A673 (cell line): ENCODE results near the gene POLA2. TPM values are rescaled to one million over a fixed set of nuclear protein-coding genes. Genes with fewer than 3 reads are reported as not detected.

Experiments
- BruUV-seq: library from RNA; stranded (reverse); fragments of 400-500 nt; replicated peaks from 2 replicates; lab custom pipeline; 2021; lab: Mats Ljungman, UMichigan
- CTCF ChIA-PET: fragments of 300-600 bp; sonication (Branson Sonifier 250); formaldehyde crosslinking; loops from one replicate; lab custom pipeline; 2022; ENCODE audit warnings: antibody characterized with exemption; lab: Charles Lee
- POLR2A ChIA-PET: fragments of 300-600 bp; sonication (Branson Sonifier 250); formaldehyde crosslinking; loops from one replicate; lab custom pipeline; 2022; ENCODE audit warnings: antibody characterized with exemption; ENCODE audit not compliant: low non-redundant PET; lab: Charles Lee
- DNase-seq: peaks from one replicate; pipeline ENCODE4 v3.0.0-alpha.2; 2015; ENCODE audit warnings: low spot score
- H3K27ac ChIP-seq: fragments of 200-600 bp; sonication (generic); 2 replicates; pipeline ENCODE4 v1.5.1; 2016; ENCODE audit warnings: mixed run types, low read depth, mild to moderate bottlenecking, mixed read lengths, antibody characterized with exemption, low read length; ENCODE audit not compliant: poor library complexity, severe bottlenecking
- H3K27me3 ChIP-seq: fragments of 200-600 bp; sonication (generic); replicated peaks from 2 replicates; pipeline ENCODE4 v1.6.1; 2017; ENCODE audit warnings: mixed run types, low read depth, mild to moderate bottlenecking, mixed read lengths, antibody characterized with exemption, low read length; ENCODE audit not compliant: insufficient read depth, poor library complexity
- H3K36me3 ChIP-seq: fragments of 200-600 bp; sonication (generic); 2 replicates; pipeline ENCODE4 v1.6.1; 2016; ENCODE audit warnings: mixed run types, mild to moderate bottlenecking, mixed read lengths, antibody characterized with exemption, low read length; ENCODE audit not compliant: insufficient read depth, poor library complexity, severe bottlenecking
- H3K4me1 ChIP-seq: fragments of 200-600 bp; sonication (generic); 2 replicates; pipeline ENCODE4 v1.6.1; 2017; ENCODE audit warnings: mixed run types, mild to moderate bottlenecking, mixed read lengths, antibody characterized with exemption, low read length; ENCODE audit not compliant: insufficient read depth, poor library complexity, severe bottlenecking
- H3K4me3 ChIP-seq: fragments of 200-600 bp; sonication (generic); 2 replicates; pipeline ENCODE4 v1.5.1; 2016; ENCODE audit warnings: low read depth, mixed run types, mild to moderate bottlenecking, mixed read lengths, low read length; ENCODE audit not compliant: poor library complexity, severe bottlenecking
- H3K9me3 ChIP-seq: fragments of 200-600 bp; sonication (generic); 2 replicates; pipeline ENCODE4 v1.6.1; 2016; ENCODE audit warnings: mixed run types, low read depth, mild to moderate bottlenecking, mixed read lengths, antibody characterized with exemption, low read length; ENCODE audit not compliant: poor library complexity, severe bottlenecking
- CTCF ChIP-seq: fragments of 300-800, 200-600 bp; sonication (generic); conservative IDR thresholded peaks from 2 replicates; pipeline ENCODE4 v1.5.1; 2017; ENCODE audit warnings: low read depth, mild to moderate bottlenecking, antibody characterized with exemption, low read length, moderate library complexity, mixed read lengths
- EZH2 ChIP-seq: fragments of 200-600 bp; sonication (generic); IDR thresholded peaks from 2 replicates; pipeline ENCODE4 v1.6.1; 2017; ENCODE audit warnings: borderline replicate concordance, low read depth, mild to moderate bottlenecking, mixed read lengths, antibody characterized with exemption, low read length; ENCODE audit not compliant: poor library complexity, severe bottlenecking
- intact Hi-C: fragments of 100-400 bp; cut with micrococcal nuclease; formaldehyde crosslinking; loops from one replicate; pipeline ENCODE4 v1.10.0; 2022; ENCODE audit not compliant: unreplicated experiment
- total RNA-seq: library from RNA; stranded (reverse); gene quantifications from 2 replicates; pipeline ENCODE4 v1.2.3, GENCODE V29; 2021

POLA2 gene
- total RNA-seq, 1 experiment from 2014 or later: 92.4 TPM

GRCh38 chr11:65305501-65306268 lies 43.9 kb downstream of the POLA2 start:
- intact Hi-C loops: no loop called here
- no peak for DNase-seq
- Histone ChIP-seq H3K36me3 (peaks cover 3% of the 10 kb centered on the region), H3K4me3 (no peak overlapping the region), H3K27ac (no peak overlapping the region), H3K9me3 (no peaks in the 10 kb centered on the region), H3K27me3 (no peaks in the 10 kb centered on the region), H3K4me1 (peaks cover 22% of the 10 kb centered on the region)
- ChIA-PET CTCF (no interaction called here), POLR2A (no interaction called here)
- TF ChIP-seq CTCF (no peak), EZH2 (no peak)
- BruUV-seq: no TSS peak

GRCh38 chr11:65307298-65308229 lies 45.8 kb downstream of the POLA2 start:
- POLR2A ChIA-PET: interaction anchor here (0.6 kb wide), 1 partner anchor 257 kb away, joined by 6 read pairs; no protein-coding TSS in a partner anchor
- DNase-seq: no peak
- BruUV-seq: no TSS peak
- intact Hi-C loops: no loop called here
- H3K4me1 ChIP-seq: peaks cover 18% of the 10 kb centered on the region
- no peak overlapping the region for H3K27ac ChIP-seq
- H3K4me3 ChIP-seq: no peak overlapping the region
- H3K9me3 ChIP-seq: no peaks in the 10 kb centered on the region
- H3K27me3 ChIP-seq: no peaks in the 10 kb centered on the region
- peaks cover 3% of the 10 kb centered on the region for H3K36me3 ChIP-seq
- CTCF ChIA-PET: interaction anchor here (0.5 kb wide), 1 partner anchor 840 kb away, joined by 3 read pairs; no protein-coding TSS in a partner anchor
- TF ChIP-seq CTCF (no peak), EZH2 (no peak)

- no peak overlapping the region for H3K27ac ChIP-seq
- CTCF ChIA-PET: interaction anchor here (0.5 to 0.6 kb wide), 3 partner anchors 127 to 841 kb away, joined by 3 to 5 read pairs (median 3); no protein-coding TSS in a partner anchor
- H3K4me1 ChIP-seq: peaks cover 18% of the 10 kb centered on the region
- no peaks in the 10 kb centered on the region for H3K9me3 ChIP-seq
- intact Hi-C loops: no loop called here
- peak; percentile 43 for DNase-seq
- no peak overlapping the region for H3K4me3 ChIP-seq
- peaks cover 3% of the 10 kb centered on the region for H3K36me3 ChIP-seq
- POLR2A ChIA-PET: no interaction called here
- H3K27me3 ChIP-seq: no peaks in the 10 kb centered on the region
- BruUV-seq: no TSS peak
- no peak for TF ChIP-seq EZH2
- TF ChIP-seq CTCF: no peak
Measured at GRCh38 chr11:65308281-65308891, 46.6 kb downstream of the POLA2 start.
